Activated gamma-delta T cell treated with anti-CD3 and anti-CD28 coated beads, Interleukin-2, amount 50 U/mL, for 16 hours (primary cell): ENCODE measurements around the gene CREG1.

Source experiments
- DNase-seq: peaks from one replicate; pipeline ENCODE4 v3.0.0-alpha.2; 2020; ENCODE audit warnings: low read depth

CREG1 gene

GRCh38 chr1:167529829-167530474 lies 23.6 kb downstream of the CREG1 start:
- DNase-seq = no peak

DNA sequence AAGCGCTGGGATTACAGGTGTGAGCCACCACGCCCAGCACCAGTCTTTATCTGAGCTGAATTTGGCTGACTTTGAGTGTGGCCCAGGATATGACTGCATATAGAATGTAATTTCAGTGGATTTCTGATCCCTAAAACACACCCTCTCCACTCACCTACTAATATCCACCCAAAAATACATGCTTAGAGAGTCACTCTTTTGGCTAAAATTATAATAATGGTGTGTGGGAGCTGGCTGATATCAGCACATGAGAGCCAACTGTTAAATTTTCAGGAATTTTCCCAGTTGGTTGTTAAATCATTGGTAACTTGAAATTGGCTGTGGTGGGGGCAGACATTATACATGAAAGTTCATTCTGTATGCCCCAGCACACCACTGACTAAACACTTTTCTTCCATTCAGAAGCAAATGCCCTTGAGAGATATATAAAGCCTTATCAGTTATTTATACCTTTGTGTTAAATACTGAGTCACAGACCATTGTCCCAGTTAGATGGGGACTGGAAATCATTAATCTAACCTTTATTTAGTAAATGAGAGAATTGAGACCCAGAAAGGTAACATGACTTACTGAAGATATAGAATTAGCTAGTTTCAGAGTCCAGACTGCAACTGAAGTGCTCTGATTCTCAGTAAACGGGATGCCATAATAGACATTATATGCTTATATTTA lies 25.4 kb downstream of the CREG1 start:
- no peak for DNase-seq

- DNase-seq = no peak
Observed at GRCh38 chr1:167526667-167527383, 26.7 kb downstream of the CREG1 start.

DNA sequence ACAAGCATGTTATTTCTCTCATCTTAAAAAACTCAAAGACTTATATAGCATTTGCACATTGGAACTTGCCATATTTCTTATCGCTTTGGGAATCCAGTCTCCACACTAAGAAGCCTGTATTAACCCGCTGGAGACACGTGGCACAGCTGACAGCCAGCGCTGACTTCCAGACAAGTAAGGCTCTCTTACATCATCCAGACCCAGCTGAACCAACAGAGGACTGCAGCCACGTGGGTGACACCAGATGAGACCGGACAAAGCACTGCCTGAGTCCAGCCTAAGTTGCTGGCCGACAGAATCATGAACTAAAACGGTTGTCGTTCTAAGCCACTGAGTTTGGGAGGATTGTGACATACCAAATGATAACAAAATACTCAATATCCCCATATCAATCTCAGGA lies 28.9 kb downstream of the CREG1 start:
- no peak for DNase-seq

- DNase-seq = no peak
Observed at GRCh38 chr1:167522246-167522645, 31.3 kb downstream of the CREG1 start.

DNA sequence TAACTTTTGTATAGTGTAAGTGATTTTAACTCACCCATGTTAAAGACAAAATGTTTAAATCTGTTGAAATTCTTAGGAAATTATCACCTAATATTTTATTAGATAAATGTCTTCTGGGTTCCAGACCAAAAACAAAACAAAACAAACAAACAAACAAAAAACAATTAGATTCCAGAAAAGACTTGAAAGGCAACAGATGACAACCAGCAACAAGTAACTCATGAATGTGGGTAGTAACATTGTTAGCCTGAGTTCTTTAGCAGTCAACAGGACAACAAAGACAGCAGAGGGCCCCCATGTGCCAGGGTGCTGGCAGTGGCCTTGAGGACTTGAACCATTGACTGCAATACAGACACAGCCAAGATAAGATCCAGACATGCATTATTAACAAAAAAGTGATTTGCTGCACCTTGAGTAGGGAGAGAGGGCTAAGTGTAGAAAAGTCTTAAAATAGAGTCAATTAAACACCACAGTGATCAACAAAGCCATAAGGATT lies 32.8 kb downstream of the CREG1 start:
- DNase-seq = no peak

DNA sequence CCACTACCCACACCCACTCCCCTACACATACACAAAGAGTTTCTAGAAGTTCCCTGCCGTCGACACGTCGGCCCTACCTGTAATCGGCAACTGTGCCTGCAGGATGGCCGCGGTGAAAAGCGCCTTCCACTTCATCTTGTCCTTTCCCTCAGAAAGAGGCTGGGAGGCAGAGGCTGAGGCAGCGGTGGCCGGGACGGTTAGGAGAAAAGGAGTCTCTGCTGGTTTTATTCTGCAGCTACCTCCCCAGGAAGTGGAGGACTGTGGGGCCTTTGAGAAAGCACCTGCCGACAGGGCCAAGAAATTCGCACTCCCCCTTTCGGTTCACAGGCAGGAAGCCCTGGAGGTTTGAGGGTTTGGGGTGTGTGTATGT lies 35.2 kb downstream of the CREG1 start, which contains the start of gene CD247:
Gene CD247, minus strand, starts transcription at position 199 of the 370 bp plus-strand sequence. Its CDS starts 64 bp downstream, at position 135.
- DNase-seq = peak; percentile 68

- DNase-seq = peak; percentile 87
Observed at GRCh38 chr1:167517535-167518330, 35.8 kb downstream of the CREG1 start.

DNA sequence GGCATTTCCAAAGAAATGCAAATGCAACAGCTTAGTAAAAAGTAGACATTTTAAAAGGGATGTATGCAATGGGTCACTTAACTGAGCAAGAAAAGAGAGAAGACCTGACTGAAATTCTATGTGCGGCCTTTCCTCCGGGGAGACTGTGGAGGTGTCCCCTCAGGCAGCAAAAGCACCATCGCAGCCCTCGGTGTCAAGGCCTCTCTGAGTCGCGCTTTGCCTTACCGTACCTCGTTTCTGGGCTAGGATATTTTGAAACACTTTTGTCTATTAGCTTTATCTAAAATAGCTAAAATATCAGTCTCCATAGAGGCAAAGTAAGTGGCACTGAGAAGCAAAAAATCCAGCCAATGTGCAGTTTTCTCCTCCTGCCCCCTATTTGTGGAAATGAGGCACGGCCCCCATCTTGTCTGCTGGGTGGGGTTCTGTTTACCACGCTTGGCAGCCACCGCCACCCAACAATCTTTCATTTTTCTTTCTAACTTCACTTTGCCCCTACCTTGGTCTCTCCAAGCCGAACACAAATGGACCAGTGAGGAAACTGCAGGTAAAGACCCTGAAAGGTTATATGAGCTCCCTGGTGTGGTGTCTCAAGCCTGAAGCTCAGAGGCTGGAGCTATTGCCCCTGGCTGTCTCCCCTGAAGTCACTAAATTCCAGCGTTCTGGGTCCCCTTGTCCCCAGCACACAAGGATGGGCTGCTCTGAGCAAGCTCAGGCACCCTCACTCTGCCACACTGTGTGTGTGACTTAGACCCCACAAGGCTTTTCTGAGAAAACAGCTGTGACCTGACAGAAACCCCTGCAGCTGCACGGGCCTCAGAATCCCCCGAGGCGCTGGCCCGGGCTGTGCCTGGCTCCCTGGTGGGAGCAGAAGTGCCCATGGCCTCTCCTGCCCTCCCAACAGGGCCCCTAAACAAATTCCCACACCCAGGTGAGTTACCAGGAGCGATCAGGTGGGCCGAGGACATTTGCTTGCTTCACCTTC lies 36.9 kb downstream of the CREG1 start:
- no peak for DNase-seq

DNA sequence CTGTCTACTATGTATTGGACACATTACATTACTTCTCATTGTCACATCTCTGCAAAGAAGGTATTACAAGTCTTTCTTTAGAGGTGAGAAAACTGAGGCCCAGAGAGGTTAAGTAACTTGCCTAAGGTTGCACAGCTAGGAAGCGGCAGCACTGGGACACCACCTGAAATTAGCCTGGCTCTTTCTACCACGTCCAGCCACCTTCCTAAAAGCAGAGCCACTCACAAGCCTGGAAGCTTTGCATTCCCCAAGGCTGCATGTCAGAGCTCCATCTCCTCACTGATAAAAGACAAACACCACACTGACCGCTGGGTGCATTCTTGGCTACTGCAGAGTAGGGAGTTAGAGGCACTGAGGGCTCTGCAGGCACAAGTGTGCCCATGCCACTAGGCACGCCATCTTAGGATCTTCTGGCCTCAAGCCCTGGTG lies 37.7 kb downstream of the CREG1 start:
- no peak for DNase-seq

GRCh38 chr1:167515461-167515860 lies 38.1 kb downstream of the CREG1 start:
- DNase-seq = no peak

DNA sequence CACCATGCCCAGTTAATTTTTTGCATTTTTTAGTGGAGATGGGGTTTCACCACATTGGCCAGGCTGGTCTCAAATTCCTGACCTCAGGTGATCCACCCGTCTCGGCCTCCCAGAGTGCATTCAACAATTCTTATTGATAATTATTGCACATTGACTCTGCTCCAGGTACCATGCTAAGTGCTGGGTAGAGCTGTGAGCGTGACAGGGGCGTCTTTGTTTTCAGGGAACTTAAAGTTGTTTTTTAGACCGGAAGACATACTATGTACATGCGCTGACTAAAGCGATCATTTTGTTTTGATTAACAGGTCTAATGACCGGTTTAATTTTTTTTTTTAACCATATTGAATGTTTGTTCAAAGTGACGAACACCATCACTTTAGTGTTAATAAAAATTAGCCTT lies 39.3 kb downstream of the CREG1 start:
- no peak for DNase-seq

DNA sequence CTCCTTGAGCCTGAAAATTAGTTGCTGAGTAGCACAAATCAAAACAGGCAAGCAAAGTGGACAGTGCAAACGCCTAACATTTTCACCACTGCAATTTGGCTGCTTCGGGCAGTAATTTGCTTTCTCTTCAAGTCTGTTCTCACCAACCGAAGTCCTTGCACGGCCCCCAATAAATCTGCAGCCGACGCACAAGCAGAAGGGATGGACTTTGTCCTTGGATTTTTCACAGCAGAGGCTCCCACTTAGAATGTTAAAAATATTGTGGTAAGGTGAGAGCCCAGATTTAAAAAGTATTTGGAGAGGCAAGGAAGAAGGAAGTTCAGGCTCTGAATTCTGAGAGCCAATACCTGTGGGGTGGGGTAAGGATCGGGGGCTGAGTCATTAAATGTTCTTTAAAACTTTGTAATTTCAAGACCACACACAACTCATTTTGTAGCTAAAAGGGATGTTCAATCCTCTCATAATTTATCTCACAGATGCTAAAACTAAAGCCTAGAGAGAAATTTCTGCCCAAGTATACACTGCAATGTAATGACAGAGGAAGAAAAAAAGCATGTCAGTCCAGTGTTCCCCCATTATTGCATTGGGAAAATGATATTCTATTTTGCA lies 41.4 kb downstream of the CREG1 start:
- DNase-seq = no peak

- no peak for DNase-seq
Observed at GRCh38 chr1:167511374-167511986, 42.1 kb downstream of the CREG1 start.

GRCh38 chr1:167510881-167511280 lies 42.7 kb downstream of the CREG1 start:
- no peak for DNase-seq

GRCh38 chr1:167510244-167510643 lies 43.3 kb downstream of the CREG1 start:
- DNase-seq = no peak

GRCh38 chr1:167509587-167509986 lies 44.0 kb downstream of the CREG1 start:
- DNase-seq = no peak

GRCh38 chr1:167507719-167508118 lies 45.8 kb downstream of the CREG1 start:
- DNase-seq = no peak

- DNase-seq = no peak
Observed at GRCh38 chr1:167504467-167504827, 49.1 kb downstream of the CREG1 start.
